Measurements from ENCODE around the gene EFCAB13.
A peak's percentile ranks its signal among the peaks of the same experiment; 100 is the strongest.
"Not testable (repeated sequence)": the region's sequence is repeated elsewhere in the genome, so short reads cannot be mapped to it uniquely, and the experiment has no call there.

The EFCAB13 gene

GRCh38 chr17:47330548-47330947, 6.8 kb downstream of the EFCAB13 start:
- DNase-seq, result no peak

- DNase-seq, result no peak
Measured at GRCh38 chr17:47332287-47332686, 8.5 kb downstream of the EFCAB13 start.

GRCh38 chr17:47335101-47335936, 11.6 kb downstream of the EFCAB13 start:
- no peak for DNase-seq

GRCh38 chr17:47338026-47338425, 14.3 kb downstream of the EFCAB13 start:
- no peak for DNase-seq

GRCh38 chr17:47352848-47353247, 29.1 kb downstream of the EFCAB13 start:
- no peak for DNase-seq

GRCh38 chr17:47358652-47359051, 34.9 kb downstream of the EFCAB13 start:
- no peak for DNase-seq

GRCh38 chr17:47363171-47363570, 39.4 kb downstream of the EFCAB13 start:
- no peak for DNase-seq

- no peak for DNase-seq
Measured at GRCh38 chr17:47367257-47367656, 43.5 kb downstream of the EFCAB13 start.

GRCh38 chr17:47368262-47368661, 44.5 kb downstream of the EFCAB13 start:
- peak; percentile 96 for DNase-seq

- not testable (repeated sequence) for DNase-seq
Measured at GRCh38 chr17:47370899-47371298, 47.1 kb downstream of the EFCAB13 start.

GRCh38 chr17:47373002-47373401, 49.2 kb downstream of the EFCAB13 start:
- DNase-seq, result no peak

- DNase-seq, result no peak
Measured at GRCh38 chr17:47376247-47376646, 52.5 kb downstream of the EFCAB13 start.

- no peak for DNase-seq
Measured at GRCh38 chr17:47388825-47389224, 65.1 kb downstream of the EFCAB13 start.

GRCh38 chr17:47397532-47398128, 73.9 kb downstream of the EFCAB13 start:
- not testable (repeated sequence) for DNase-seq

- DNase-seq, result no peak
Measured at GRCh38 chr17:47400333-47400732, 76.6 kb downstream of the EFCAB13 start.

- no peak for DNase-seq
Measured at GRCh38 chr17:47401100-47401499, 77.3 kb downstream of the EFCAB13 start.

GRCh38 chr17:47404006-47404405, 80.3 kb downstream of the EFCAB13 start:
- no peak for DNase-seq

GRCh38 chr17:47404875-47405274, 81.1 kb downstream of the EFCAB13 start:
- DNase-seq, result no peak

GRCh38 chr17:47413872-47414271, 90.1 kb downstream of the EFCAB13 start:
- no peak for DNase-seq

GRCh38 chr17:47414612-47415011, 90.9 kb downstream of the EFCAB13 start:
- DNase-seq, result no peak

- DNase-seq, result peak; percentile 87
Measured at GRCh38 chr17:47423406-47424295, 99.9 kb downstream of the EFCAB13 start.

- DNase-seq, result peak; percentile 38
Measured at GRCh38 chr17:47425233-47425632, 101.5 kb downstream of the EFCAB13 start.

- not testable (repeated sequence) for DNase-seq
Measured at GRCh38 chr17:47425887-47426635, 102.3 kb downstream of the EFCAB13 start.

All from DMS53 (cell line).